PC-3 (cell line): Measurements from ENCODE around the gene MXRA7. TPM values are rescaled to one million over a fixed set of nuclear protein-coding genes. Genes with fewer than 3 reads are reported as not detected.
A peak's percentile ranks its signal among the peaks of the same experiment; 100 is the strongest.

ENCODE experiments used
- ATAC-seq: fragments of 200-7000 bp; cut with Tn5 transposase; 2 replicates; pipeline ENCODE4 v1.9.1; 2020; ENCODE audit warnings: mild to moderate bottlenecking, moderate library complexity
- BruUV-seq: library from RNA; stranded (reverse); fragments of 400-500 nt; replicated peaks from 2 replicates; lab custom pipeline; 2021; lab: Mats Ljungman, UMichigan
- CTCF ChIA-PET: fragments of 300-600 bp; sonication (Branson Sonifier 250); formaldehyde crosslinking; loops from one replicate; lab custom pipeline; 2022; ENCODE audit warnings: antibody characterized with exemption; lab: Charles Lee
- POLR2A ChIA-PET: fragments of 300-600 bp; sonication (Branson Sonifier 250); formaldehyde crosslinking; loops from one replicate; lab custom pipeline; 2022; ENCODE audit warnings: antibody characterized with exemption; ENCODE audit not compliant: unreplicated experiment; lab: Charles Lee
- DNase-seq: peaks from one replicate; pipeline ENCODE4 v3.0.0-alpha.2; 2015
- H2AFZ ChIP-seq: fragments of 300-600 bp; sonication (generic); 2 replicates; pipeline ENCODE4 v1.6.0; 2016; ENCODE audit warnings: antibody characterized with exemption, low read length
- H3F3A ChIP-seq: fragments of 300-600 bp; sonication (generic); one replicate; pipeline ENCODE4 v1.6.0; 2017; ENCODE audit warnings: antibody characterized with exemption, low read length, control low read depth, mild to moderate bottlenecking; ENCODE audit not compliant: unreplicated experiment
- H3K27ac ChIP-seq: fragments of 300-600 bp; sonication (generic); 2 replicates; pipeline ENCODE4 v1.5.1; 2016; ENCODE audit warnings: mild to moderate bottlenecking, low read length
- H3K27me3 ChIP-seq: fragments of 300-600 bp; sonication (generic); 2 replicates; pipeline ENCODE4 v1.6.1; 2016; ENCODE audit warnings: low read length, mixed read lengths
- H3K36me3 ChIP-seq: fragments of 300-600 bp; sonication (generic); 2 replicates; pipeline ENCODE4 v1.6.1; 2016; ENCODE audit warnings: low read depth, mixed run types, low read length, mixed read lengths
- H3K4me1 ChIP-seq: fragments of 300-600 bp; sonication (generic); 2 replicates; pipeline ENCODE4 v1.5.1; 2016; ENCODE audit warnings: low read length; ENCODE audit not compliant: insufficient read depth
- H3K4me2 ChIP-seq: fragments of 300-600 bp; sonication (generic); 2 replicates; pipeline ENCODE4 v1.6.0; 2016; ENCODE audit warnings: low read length
- H3K4me3 ChIP-seq: fragments of 300-600 bp; sonication (generic); 2 replicates; pipeline ENCODE4 v1.5.1; 2016; ENCODE audit warnings: mild to moderate bottlenecking, low read length, mixed read lengths
- H3K79me2 ChIP-seq: fragments of 300-600 bp; sonication (generic); 2 replicates; pipeline ENCODE4 v1.6.1; 2017; ENCODE audit warnings: low read length, mixed read lengths
- H3K9ac ChIP-seq: fragments of 300-600 bp; sonication (generic); 2 replicates; pipeline ENCODE4 v1.6.0; 2016; ENCODE audit warnings: mild to moderate bottlenecking, low read length
- H3K9me2 ChIP-seq: fragments of 300-600 bp; sonication (generic); replicated peaks from 2 replicates; pipeline ENCODE4 v1.6.1; 2016; ENCODE audit warnings: mixed run types, low read length, mixed read lengths
- H3K9me3 ChIP-seq: fragments of 300-600 bp; sonication (generic); 2 replicates; pipeline ENCODE4 v1.6.1; 2016; ENCODE audit warnings: low read length, mixed read lengths
- H4K20me1 ChIP-seq: fragments of 300-600 bp; sonication (generic); 2 replicates; pipeline ENCODE4 v1.6.1; 2016; ENCODE audit warnings: low read length, mixed read lengths
- CTCF ChIP-seq: fragments of 300-600 bp; sonication (generic); conservative IDR thresholded peaks from 2 replicates; pipeline ENCODE4 v1.5.1; 2017; ENCODE audit warnings: antibody characterized with exemption, low read depth, mild to moderate bottlenecking, low read length
- EZH2 ChIP-seq: fragments of 300-600 bp; sonication (generic); IDR thresholded peaks from one replicate; pipeline ENCODE4 v1.6.1; 2017; ENCODE audit warnings: antibody characterized with exemption, mild to moderate bottlenecking, low read length; ENCODE audit not compliant: unreplicated experiment
- EZH2phosphoT487 ChIP-seq: fragments of 300-600 bp; sonication (generic); IDR thresholded peaks from 2 replicates; pipeline ENCODE4 v1.6.1; 2018; ENCODE audit warnings: mild to moderate bottlenecking, antibody characterized with exemption, low read length, borderline replicate concordance
- intact Hi-C: fragments of 100-400 bp; cut with micrococcal nuclease; formaldehyde crosslinking; loops from 2 replicates; pipeline ENCODE4 v1.9.0; 2023
- total RNA-seq: library from RNA; depleted of rRNA; stranded (reverse); fragments of >200 nt; gene quantifications from 2 replicates; pipeline ENCODE4 v1.2.3, GENCODE V29; 2014

MXRA7 gene
- total RNA-seq, 1 experiment from 2014 or later: 98.3 TPM

- intact Hi-C loops: loop anchor here (10.0 kb wide), 2 partner anchors 71 to 151 kb away; partner anchors contain the start of gene ST6GALNAC1
- Histone ChIP-seq H3F3A (no peaks in the 10 kb centered on the region), H3K4me2 (no peak overlapping the region), H3K4me3 (no peak overlapping the region), H3K9me2 (no peaks in the 10 kb centered on the region), H3K27ac (no peak overlapping the region), H3K27me3 (no peaks in the 10 kb centered on the region), H3K36me3 (peaks cover 59% of the 10 kb centered on the region), H4K20me1 (no peaks in the 10 kb centered on the region), H3K9me3 (no peaks in the 10 kb centered on the region), H3K79me2 (no peaks in the 10 kb centered on the region; the same call in 1 of the 2 replicates), H2AFZ (no peak overlapping the region), H3K4me1 (peaks cover 4% of the 10 kb centered on the region), H3K9ac (no peak overlapping the region)
- ChIA-PET CTCF (no interaction called here), POLR2A (no interaction called here)
- TF ChIP-seq EZH2: no peak
- no peak for TF ChIP-seq CTCF
- no peak for TF ChIP-seq EZH2phosphoT487
- no peak for DNase-seq
- ATAC-seq: peak; percentile 35
- no TSS peak for BruUV-seq
Observed at GRCh38 chr17:76716146-76716838, 5.5 kb upstream of the MXRA7 start.

- TF ChIP-seq CTCF (no peak), EZH2phosphoT487 (no peak), EZH2 (no peak)
- Histone ChIP-seq H3K9ac (no peak overlapping the region), H2AFZ (no peak overlapping the region), H3K9me3 (no peaks in the 10 kb centered on the region), H3K4me3 (no peak overlapping the region), H3K4me1 (peaks cover 8% of the 10 kb centered on the region), H3K9me2 (no peaks in the 10 kb centered on the region), H3K4me2 (no peak overlapping the region), H4K20me1 (no peaks in the 10 kb centered on the region), H3F3A (no peaks in the 10 kb centered on the region), H3K79me2 (no peaks in the 10 kb centered on the region), H3K27ac (no peak overlapping the region), H3K36me3 (peaks cover 52% of the 10 kb centered on the region), H3K27me3 (no peaks in the 10 kb centered on the region)
- intact Hi-C loops: loop anchor here (1.0 to 10.0 kb wide), 4 partner anchors 27 to 193 kb away; partner anchors contain the start of gene ST6GALNAC1
- DNase-seq (no peak), ATAC-seq (no peak)
- no TSS peak for BruUV-seq
- ChIA-PET POLR2A (no interaction called here), CTCF (interaction anchor here (0.6 kb wide), 1 partner anchor 206 kb away, joined by 3 read pairs; no protein-coding TSS in a partner anchor)
Observed at GRCh38 chr17:76715496-76715830, 4.7 kb upstream of the MXRA7 start.
